Neural progenitor cell (in vitro differentiated cells): ENCODE measurements around the gene RACGAP1.

ENCODE experiments used
- CTCF ChIP-seq: fragments of 200-600 bp; sonication (generic); IDR thresholded peaks from 2 replicates; pipeline ENCODE4 v1.5.1; 2017; ENCODE audit warnings: antibody characterized with exemption, mild to moderate bottlenecking
- EZH2phosphoT487 ChIP-seq: fragments of 200-600 bp; sonication (generic); IDR thresholded peaks from 2 replicates; pipeline ENCODE4 v1.6.1; 2017; ENCODE audit warnings: antibody characterized with exemption

- TF ChIP-seq EZH2phosphoT487 (no peak), CTCF (no peak)
Measured at GRCh38 chr12:49975318-49975761, 50.0 kb downstream of the RACGAP1 start.
